Glomerular visceral epithelial cell (primary cell): ENCODE data around the gene DCC.
"Not testable (repeated sequence)": the region's sequence is repeated elsewhere in the genome, so short reads cannot be mapped to it uniquely, and the experiment has no call there.

Experiments used
- DNase-seq: peaks from one replicate; pipeline ENCODE4 v3.0.0-alpha.2; 2016; ENCODE audit errors: extremely low spot score

Gene DCC

DNA sequence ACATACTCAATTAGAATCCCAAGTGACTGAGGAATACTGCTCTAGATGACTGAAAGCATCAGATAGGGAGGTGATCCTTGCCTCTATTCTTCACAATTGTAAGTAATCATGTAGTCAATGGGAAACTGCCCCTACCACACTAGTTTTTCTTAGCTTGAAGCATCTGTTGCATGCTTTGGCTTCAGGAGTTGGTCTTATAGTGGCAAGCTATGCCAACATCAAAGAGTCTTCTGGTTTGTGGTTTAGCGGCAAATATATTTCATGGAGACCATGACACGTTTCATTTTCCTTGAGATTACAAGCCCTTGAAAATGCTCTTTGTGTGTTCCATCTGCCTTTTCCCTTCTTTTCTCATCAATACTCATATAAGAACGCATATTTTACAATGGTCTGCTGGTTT lies 12.9 kb downstream of the DCC start:
- DNase-seq, result no peak

DNA sequence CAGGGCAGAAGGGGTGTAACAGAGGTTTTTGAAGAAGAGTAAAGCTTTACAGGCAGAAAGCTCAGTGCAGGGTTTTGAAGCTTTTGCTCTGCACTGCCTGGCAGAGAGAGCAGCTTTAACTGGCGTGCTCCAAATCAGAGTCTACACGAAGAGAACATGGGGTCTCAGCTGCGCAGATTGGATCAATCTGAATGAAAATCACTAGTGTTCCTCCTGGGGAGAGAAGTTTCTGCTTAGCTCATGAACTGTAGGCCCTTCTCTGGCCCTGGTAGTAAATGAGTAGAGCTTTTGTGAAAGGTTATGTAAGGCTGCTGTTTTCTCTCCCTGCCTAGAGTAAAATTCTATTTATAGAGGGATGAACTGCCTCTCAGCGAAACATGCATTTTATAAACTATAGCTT lies 13.6 kb downstream of the DCC start:
- DNase-seq, result no peak

DNA sequence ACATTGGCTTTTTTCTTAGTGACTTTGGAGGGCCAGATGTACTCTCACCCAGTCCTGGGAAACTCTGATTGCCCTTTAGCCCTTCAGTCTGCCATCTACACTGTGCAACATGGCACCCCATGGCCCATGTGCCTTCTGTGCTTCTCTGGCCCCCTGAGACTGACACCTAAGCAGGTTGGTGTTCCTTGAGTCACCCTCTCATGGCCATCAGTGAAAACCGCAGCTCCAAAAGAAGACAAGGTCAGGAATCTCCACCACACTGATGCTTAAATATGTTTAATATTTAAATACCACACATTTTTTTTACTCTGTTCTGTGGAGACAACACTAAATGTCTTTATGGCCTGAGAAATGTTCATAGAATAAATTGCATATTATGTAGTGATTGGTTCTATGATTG lies 23.9 kb downstream of the DCC start:
- no peak for DNase-seq

DNA sequence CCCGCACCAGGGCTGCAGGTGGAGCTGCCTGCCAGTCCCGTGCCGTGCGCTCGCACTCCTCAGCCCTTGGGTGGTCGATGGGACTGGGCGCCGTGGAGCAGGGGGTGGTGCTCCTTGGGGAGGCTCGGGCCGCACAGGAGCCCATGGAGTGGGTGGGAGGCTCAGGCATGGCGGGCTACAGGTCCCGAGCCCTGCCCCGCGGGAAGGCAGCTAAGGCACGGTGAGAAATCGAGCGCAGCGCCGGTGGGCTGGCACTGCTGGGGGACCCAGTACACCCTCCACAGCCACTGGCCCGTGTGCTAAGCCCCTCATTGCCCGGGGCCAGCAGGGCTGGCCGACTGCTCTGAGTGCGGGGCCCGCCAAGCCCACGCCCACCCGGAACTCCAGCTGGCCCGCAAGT lies 26.9 kb downstream of the DCC start:
- not testable (repeated sequence) for DNase-seq

DNA sequence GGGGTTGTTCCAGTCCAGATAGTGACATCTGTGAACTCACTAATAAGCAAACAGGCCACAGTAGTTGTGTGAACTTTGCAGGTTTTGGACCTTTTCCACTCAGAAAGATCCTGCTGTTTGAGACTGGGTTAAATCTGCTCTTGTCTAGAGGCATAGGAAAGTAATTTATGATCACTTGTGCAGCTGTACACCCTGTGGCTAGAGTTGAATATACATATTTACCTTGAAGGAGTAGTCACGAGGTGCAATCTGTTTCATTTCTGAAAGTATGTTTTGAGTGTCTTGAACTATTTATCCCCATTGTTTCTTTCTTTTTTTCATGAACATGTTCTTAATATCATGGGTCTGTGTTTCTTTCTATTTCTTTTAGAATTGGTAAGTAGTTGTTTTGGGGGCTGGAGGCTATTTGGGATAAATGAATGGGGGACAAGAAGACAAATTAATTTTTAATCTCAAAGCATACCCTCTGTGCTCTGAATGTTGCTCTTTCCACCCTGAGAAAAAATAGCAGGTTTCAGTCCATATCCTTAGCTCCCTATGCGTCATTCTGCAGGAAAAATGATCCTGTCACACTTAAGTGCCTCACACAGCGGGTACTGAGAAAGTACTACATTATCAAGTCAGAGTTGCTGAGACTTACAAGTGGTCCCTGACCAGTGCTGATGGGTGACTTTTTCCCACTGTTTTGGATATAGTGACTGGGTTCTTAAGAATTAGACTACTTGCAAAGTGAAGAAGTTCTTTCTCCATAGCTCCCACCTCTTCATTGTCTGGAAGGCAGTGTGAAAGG lies 28.2 kb downstream of the DCC start:
- no peak for DNase-seq

DNA sequence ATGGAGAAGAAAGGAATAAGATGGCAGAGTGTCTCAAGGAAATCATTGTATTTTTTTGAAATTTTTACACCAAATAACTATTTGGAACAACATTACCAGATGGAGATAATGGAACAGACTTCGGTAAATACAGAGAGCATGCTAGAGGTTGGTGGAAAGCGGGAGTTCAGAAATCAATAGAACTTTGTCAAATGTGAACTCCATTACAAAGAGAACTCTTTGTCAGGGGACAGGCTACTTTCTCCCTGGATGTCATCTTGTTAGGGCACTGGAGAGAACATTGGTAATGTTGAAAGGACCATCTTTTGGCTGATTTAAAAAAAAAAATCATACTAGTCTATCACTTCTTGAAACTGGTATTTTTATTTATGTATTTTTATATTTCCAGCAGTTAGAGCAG lies 30.8 kb downstream of the DCC start:
- DNase-seq, result no peak

GRCh38 chr18:52376104-52376503 lies 36.1 kb downstream of the DCC start:
- DNase-seq, result no peak

DNA sequence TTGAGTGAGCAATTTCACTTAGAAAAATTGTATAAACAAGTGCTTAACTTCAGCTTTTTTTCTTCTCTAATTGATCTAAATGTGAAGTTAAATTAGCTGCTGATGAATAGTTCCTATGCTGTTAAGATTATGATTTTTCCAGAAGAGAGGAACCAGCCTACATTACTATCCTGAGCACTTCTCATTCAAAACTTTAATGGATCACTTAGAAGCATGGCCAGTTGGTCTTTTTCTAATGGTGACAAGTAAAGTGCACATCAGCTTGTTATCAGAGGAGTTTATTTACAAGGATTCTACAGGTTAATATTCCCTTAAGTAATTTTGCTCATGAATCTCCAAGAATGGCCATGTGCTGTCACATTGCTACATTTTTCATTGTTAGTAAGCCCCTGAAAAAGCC lies 37.1 kb downstream of the DCC start:
- DNase-seq, result no peak

DNA sequence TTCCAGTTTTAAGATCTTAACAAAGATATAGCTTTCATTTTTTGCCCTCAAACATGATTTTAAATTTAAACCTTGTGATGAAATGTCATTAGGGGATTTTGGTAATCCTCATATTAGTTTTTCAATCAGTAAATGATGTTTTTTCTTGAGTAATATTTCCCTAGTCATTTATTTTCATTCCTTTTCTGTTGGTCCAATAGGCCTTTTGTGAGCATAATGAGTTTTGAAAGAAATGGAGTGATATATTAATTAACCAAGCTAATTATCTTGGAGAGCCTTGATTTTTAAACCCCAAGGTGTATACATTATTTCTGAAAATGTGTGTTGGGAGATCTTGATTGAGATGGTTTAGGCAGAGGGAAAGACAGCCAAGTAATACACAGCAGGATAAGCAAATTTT lies 46.3 kb downstream of the DCC start:
- DNase-seq, result no peak

DNA sequence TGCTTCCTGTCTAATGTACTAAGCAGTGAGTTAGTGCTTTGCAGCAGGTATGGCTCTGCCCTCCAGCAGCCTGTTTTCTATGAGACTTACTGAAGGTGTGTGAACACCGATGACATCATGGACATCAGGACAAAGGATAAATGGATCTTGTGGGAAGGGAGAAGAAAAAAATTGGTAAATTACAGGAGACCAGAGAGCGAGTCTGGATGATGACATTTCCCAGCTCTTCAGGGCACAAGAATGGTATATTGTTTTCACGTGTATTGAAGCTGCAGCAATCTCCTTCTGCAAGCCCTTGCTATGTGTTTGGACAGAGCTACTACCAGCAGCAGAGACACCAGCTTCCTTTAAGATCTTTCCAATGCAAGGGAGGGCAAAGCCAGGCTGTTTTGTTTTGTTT lies 47.2 kb downstream of the DCC start:
- no peak for DNase-seq

- DNase-seq, result no peak
Measured at GRCh38 chr18:52391810-52392559, 52.0 kb downstream of the DCC start.

DNA sequence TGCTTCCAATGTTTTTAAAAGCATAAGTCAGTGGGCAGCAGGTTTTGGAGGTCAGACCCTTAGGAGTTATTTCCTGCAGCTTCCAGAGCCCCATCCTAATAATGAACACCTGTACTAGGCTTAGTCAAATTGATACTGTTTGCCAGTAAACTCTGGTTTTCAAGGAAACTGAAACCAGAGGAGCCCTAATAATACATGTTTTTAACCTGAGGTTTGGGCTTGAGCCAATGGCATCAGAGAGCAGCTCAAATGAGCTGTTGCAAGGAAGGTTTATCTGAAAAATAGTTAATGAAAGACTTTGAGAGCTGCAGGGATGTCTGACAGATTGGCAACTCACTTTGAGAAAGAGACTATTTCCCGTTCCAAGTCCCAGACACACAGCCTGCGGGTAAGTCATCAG lies 54.6 kb downstream of the DCC start:
- DNase-seq, result no peak

DNA sequence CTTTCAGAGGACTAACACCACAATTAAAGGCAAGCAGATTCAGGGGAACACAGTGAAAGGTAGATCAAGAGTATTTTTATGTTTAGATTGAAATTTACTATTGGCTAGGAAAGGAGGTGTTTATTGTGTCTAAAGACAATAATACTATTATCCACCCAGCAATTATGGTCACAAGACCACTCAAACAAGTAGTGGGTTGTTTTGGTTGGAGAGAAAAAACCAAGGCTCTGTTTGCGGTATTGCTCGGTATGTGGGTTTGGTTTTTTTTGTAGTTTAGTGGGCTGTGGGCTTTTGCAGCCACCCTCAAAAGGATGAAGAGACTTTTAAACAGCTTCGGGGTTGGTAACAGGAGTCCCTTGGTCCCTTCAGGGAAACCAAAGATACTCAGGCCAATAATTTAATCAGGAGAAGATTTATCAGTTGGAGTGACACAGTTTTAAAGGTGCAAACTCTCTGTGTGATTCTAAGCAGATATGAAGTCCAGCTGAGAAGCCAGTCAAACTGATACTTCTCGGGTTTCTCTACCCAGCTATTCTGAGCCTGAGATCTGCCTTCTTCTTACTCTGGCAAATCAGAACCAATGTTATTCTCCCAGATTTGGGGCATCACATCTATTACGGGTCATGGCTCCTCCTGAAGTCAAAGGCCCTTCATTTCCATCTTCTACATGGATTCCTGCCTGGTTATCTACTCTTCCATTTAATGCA lies 55.3 kb downstream of the DCC start:
- no peak for DNase-seq

DNA sequence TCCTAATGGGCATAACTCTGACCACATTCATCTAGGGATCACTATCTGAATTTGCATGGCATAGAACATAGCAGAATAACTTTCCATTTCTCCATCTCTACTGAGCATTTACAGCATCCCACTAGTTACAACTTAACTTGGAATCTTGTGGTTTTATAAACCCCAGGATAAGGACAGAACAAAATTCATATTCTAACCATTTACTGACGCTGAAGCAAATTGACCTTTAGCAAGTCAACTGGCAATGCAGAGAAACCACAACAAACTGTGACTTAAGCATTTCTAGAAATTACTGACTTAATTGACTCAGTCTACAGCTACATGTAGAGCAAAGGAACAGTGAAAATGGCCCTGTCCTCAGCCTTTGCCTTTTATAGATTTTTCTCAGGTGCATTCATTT lies 61.2 kb downstream of the DCC start:
- no peak for DNase-seq

- DNase-seq, result no peak
Measured at GRCh38 chr18:52402814-52403213, 62.8 kb downstream of the DCC start.

DNA sequence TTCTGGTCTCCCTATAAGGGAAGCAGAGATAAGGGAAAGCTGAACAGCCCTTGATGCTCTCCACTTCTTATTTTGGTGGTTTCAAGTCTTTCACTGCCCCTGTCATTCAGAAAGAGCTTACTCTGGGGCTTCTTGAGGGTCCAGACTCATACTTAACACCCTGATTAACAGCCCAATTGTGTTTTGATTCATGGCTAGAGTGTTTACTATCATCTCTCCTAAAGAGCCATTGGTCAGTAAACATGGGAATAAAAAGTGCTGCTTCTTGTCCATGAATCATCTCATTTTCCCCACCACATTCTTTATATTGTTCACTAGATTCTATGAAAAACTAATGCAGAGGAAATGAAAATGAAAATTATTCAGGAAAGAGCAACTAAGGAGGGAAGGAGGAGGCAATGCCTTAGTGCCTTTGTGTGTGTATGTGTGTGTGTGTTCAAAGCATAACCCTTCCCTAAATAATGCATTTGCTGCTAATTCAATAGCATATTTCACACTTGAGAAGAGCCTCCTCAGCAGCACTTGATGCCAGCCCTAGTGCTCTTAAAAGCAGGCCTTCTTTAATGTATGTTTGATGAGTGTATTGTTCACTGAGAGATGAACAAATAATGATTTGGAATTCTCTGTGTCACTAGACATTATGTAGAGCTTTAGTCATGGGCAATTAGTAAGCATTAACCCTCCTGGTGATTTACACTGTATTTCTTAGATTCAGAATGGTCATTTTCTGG lies 63.5 kb downstream of the DCC start:
- DNase-seq, result no peak

GRCh38 chr18:52408800-52409302 lies 68.9 kb downstream of the DCC start:
- no peak for DNase-seq

DNA sequence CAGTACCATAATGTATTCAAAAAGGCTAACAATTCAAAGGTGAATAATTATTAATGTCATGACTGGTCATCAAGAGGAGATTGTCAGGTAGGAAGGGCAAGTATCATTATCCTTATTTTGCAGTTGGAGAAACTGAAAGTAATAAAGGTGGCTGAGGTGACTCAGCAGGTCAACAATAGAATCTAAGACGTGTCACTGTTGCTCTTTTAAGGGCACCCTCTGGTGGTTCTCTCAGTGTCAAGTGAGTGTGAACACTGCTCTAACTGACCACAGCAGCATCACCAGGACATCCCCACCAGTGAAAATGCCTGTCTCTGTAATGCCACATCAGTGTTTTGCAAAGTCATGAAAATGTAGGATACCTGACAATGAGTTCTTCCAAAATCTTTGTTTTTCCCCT lies 69.7 kb downstream of the DCC start:
- DNase-seq, result no peak

- DNase-seq, result no peak
Measured at GRCh38 chr18:52415131-52415530, 75.1 kb downstream of the DCC start.

- no peak for DNase-seq
Measured at GRCh38 chr18:52422985-52423601, 83.1 kb downstream of the DCC start.

GRCh38 chr18:52426041-52426440 lies 86.0 kb downstream of the DCC start:
- DNase-seq, result no peak

DNA sequence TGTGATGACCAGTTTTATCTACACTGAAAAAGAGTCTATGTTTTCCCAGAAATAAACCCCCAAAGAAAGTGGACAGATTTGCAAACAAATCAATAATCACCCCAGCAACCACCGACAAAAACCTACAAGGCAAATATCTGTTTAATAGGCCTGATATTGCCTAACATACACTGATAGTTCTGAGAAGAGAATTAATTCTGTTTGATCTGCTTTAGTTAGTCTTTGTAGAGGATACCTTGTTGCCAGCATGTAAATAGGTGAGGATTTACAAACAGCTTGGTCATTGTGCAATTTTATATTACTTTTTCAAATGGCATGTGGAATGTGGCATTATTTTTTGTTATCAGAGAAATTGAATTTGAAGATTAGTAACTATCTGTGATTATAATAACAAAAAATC lies 86.5 kb downstream of the DCC start:
- no peak for DNase-seq
